H9 (cell line): ENCODE measurements around the gene CUEDC1. TPM values are rescaled to one million over a fixed set of nuclear protein-coding genes. Genes with fewer than 3 reads are reported as not detected.
"Not testable (repeated sequence)": the region's sequence is repeated elsewhere in the genome, so short reads cannot be mapped to it uniquely, and the experiment has no call there.

Experiments
- DNase-seq: peaks from one replicate; pipeline ENCODE4 v3.0.0-alpha.2; 2017
- H2AFZ ChIP-seq: one replicate; pipeline ENCODE4 v1.6.1; 2013; ENCODE audit warnings: mild to moderate bottlenecking, low read length, control low read depth, moderate library complexity
- H2AK5ac ChIP-seq: 2 replicates; pipeline ENCODE4 v1.6.1; 2013; ENCODE audit warnings: low read length, control low read depth, mixed read lengths; ENCODE audit not compliant: insufficient read length
- H2BK120ac ChIP-seq: one replicate; pipeline ENCODE4 v1.6.1; 2013; ENCODE audit warnings: low read depth, mild to moderate bottlenecking, low read length, control low read depth, inconsistent platforms; ENCODE audit not compliant: poor library complexity, severe bottlenecking
- H2BK12ac ChIP-seq: 2 replicates; pipeline ENCODE4 v1.6.1; 2013; ENCODE audit warnings: low read length, control low read depth, mixed read lengths, low read depth; ENCODE audit not compliant: insufficient read length
- H2BK15ac ChIP-seq: 2 replicates; pipeline ENCODE4 v1.6.1; 2013; ENCODE audit warnings: low read depth, low read length, control low read depth
- H2BK20ac ChIP-seq: one replicate; pipeline ENCODE4 v1.6.1; 2013; ENCODE audit warnings: low read depth, mild to moderate bottlenecking, low read length, control low read depth, inconsistent platforms; ENCODE audit not compliant: poor library complexity, severe bottlenecking
- H2BK5ac ChIP-seq: 2 replicates; pipeline ENCODE4 v1.6.1; 2013; ENCODE audit warnings: low read length, control low read depth, mixed read lengths; ENCODE audit not compliant: insufficient read length
- H3K14ac ChIP-seq: 2 replicates; pipeline ENCODE4 v1.6.1; 2013; ENCODE audit warnings: low read length, control low read depth; ENCODE audit not compliant: insufficient read depth
- H3K18ac ChIP-seq: 2 replicates; pipeline ENCODE4 v1.6.1; 2013; ENCODE audit warnings: low read depth, mild to moderate bottlenecking, mixed read lengths, low read length, control low read depth; ENCODE audit not compliant: insufficient read length
- H3K23ac ChIP-seq: 2 replicates; pipeline ENCODE4 v1.6.1; 2013; ENCODE audit warnings: low read length, control low read depth, mixed read lengths, low read depth; ENCODE audit not compliant: insufficient read length
- H3K23me2 ChIP-seq: 2 replicates; pipeline ENCODE4 v1.6.1; 2013; ENCODE audit warnings: low read depth, mild to moderate bottlenecking, mixed read lengths, low read length, control low read depth; ENCODE audit not compliant: insufficient read length, poor library complexity, severe bottlenecking
- H3K27ac ChIP-seq: 2 replicates; pipeline ENCODE4 v1.5.1; 2013; ENCODE audit warnings: low read length, control low read depth, mixed read lengths, low read depth; ENCODE audit not compliant: insufficient read length
- H3K27me3 ChIP-seq: 2 replicates; pipeline ENCODE4 v1.6.1; 2013; ENCODE audit warnings: low read length, control low read depth, inconsistent platforms; ENCODE audit not compliant: insufficient read depth
- H3K4ac ChIP-seq: 2 replicates; pipeline ENCODE4 v1.6.1; 2013; ENCODE audit warnings: low read depth, mild to moderate bottlenecking, control low read depth, inconsistent platforms, low read length, moderate library complexity
- H3K4me1 ChIP-seq: 2 replicates; pipeline ENCODE4 v1.6.1; 2013; ENCODE audit warnings: low read length, control low read depth, inconsistent platforms; ENCODE audit not compliant: insufficient read depth
- H3K4me2 ChIP-seq: 2 replicates; pipeline ENCODE4 v1.6.1; 2013; ENCODE audit warnings: low read length, control low read depth, mixed read lengths; ENCODE audit not compliant: insufficient read length, insufficient read depth
- H3K56ac ChIP-seq: 2 replicates; pipeline ENCODE4 v1.6.1; 2013; ENCODE audit warnings: low read depth, mild to moderate bottlenecking, mixed read lengths, low read length, control low read depth; ENCODE audit not compliant: insufficient read length
- H3K79me1 ChIP-seq: 2 replicates; pipeline ENCODE4 v1.6.1; 2013; ENCODE audit warnings: low read depth, mild to moderate bottlenecking, moderate library complexity, low read length, control low read depth, inconsistent platforms; ENCODE audit not compliant: insufficient read depth, poor library complexity, severe bottlenecking
- H3K79me2 ChIP-seq: 2 replicates; pipeline ENCODE4 v1.6.1; 2013; ENCODE audit warnings: low read length, control low read depth, inconsistent platforms; ENCODE audit not compliant: insufficient read depth
- H3K9ac ChIP-seq: 2 replicates; pipeline ENCODE4 v1.6.1; 2013; ENCODE audit warnings: low read length, control low read depth, mixed read lengths; ENCODE audit not compliant: insufficient read length; ENCODE audit errors: extremely low read depth
- H3K9me3 ChIP-seq: one replicate; pipeline ENCODE4 v1.6.1; 2013; ENCODE audit warnings: low read depth, low read length, inconsistent platforms; ENCODE audit not compliant: control insufficient read depth
- H3T11ph ChIP-seq: one replicate; pipeline ENCODE4 v1.6.1; 2013; ENCODE audit warnings: mild to moderate bottlenecking, low read length, control low read depth, inconsistent platforms
- H4K20me1 ChIP-seq: one replicate; pipeline ENCODE4 v1.6.1; 2013; ENCODE audit not compliant: control insufficient read depth, insufficient read length, insufficient read depth
- H4K5ac ChIP-seq: 2 replicates; pipeline ENCODE4 v1.6.1; 2013; ENCODE audit warnings: low read depth, mild to moderate bottlenecking, mixed read lengths, low read length, control low read depth; ENCODE audit not compliant: insufficient read length
- H4K8ac ChIP-seq: replicated peaks from 2 replicates; pipeline ENCODE4 v1.6.1; 2013; ENCODE audit warnings: low read length, control low read depth, mixed read lengths, low read depth; ENCODE audit not compliant: insufficient read length
- H4K91ac ChIP-seq: 2 replicates; pipeline ENCODE4 v1.6.1; 2013; ENCODE audit warnings: low read depth, mild to moderate bottlenecking, moderate library complexity, mixed read lengths, low read length, control low read depth; ENCODE audit not compliant: insufficient read length
- H3K27ac Mint-ChIP-seq, 3 experiments: 2 replicates in 2 of 3; 3 replicates in 1 of 3; pipeline ENCODE4 v1.8.0; 2020 to 2021; ENCODE audit warnings: mixed read lengths in 3 of 3, mild to moderate bottlenecking in 1 of 3, moderate library complexity in 1 of 3
- H3K27me3 Mint-ChIP-seq: 2 replicates; pipeline ENCODE4 v1.8.0; 2021; ENCODE audit warnings: low read depth, mild to moderate bottlenecking, moderate library complexity, mixed read lengths
- H3K36me3 Mint-ChIP-seq, 3 experiments: 2 replicates in 2 of 3; 3 replicates in 1 of 3; pipeline ENCODE4 v1.8.0; 2020 to 2021; ENCODE audit warnings: low read depth in 3 of 3, mixed read lengths in 3 of 3; ENCODE audit not compliant: insufficient read depth in 1 of 3
- H3K4me1 Mint-ChIP-seq, 2 experiments: 2 replicates each; pipeline ENCODE4 v1.8.0; 2020; ENCODE audit warnings: mixed read lengths in 2 of 2
- H3K4me3 Mint-ChIP-seq, 2 experiments: 2 replicates in 1 of 2; 3 replicates in 1 of 2; pipeline ENCODE4 v1.8.0; 2020 to 2021; ENCODE audit warnings: mild to moderate bottlenecking in 2 of 2, mixed read lengths in 2 of 2, moderate library complexity in 1 of 2
- H3K9me3 Mint-ChIP-seq, 2 experiments: 2 replicates in 1 of 2; 3 replicates in 1 of 2; pipeline ENCODE4 v1.8.0; 2020; ENCODE audit warnings: mild to moderate bottlenecking in 2 of 2, mixed read lengths in 2 of 2, moderate library complexity in 1 of 2
- CTCF ChIP-seq: fragments of 200-600 bp; sonication (generic); conservative IDR thresholded peaks from 3 replicates; pipeline ENCODE4 v1.8.0; 2021; ENCODE audit warnings: antibody characterized with exemption, mild to moderate bottlenecking
- WGBS: extraction: QIAGEN DNeasy Blood & Tissue Kit; methylation state at CpG from one replicate; pipeline ENCODE4 v1.1.7; 2013; ENCODE audit warnings: missing lambda C conversion rate, low lambda C conversion rate, mixed read lengths; ENCODE audit not compliant: insufficient read length; ENCODE audit errors: extremely low coverage; 5-methylcytosine and 5-hydroxymethylcytosine counted together
- total RNA-seq: library from RNA; stranded (reverse); gene quantifications from 2 replicates; pipeline ENCODE4 v1.2.1, GENCODE V29; 2021

CUEDC1 gene
- total RNA-seq, 1 experiment from 2014 or later = 7.3 TPM

GRCh38 chr17:57959929-57960328, 4.7 kb upstream of the CUEDC1 start:
- no peaks in the 10 kb centered on the region for H3K9me3 Mint-ChIP-seq
- H3K27me3 Mint-ChIP-seq = peaks cover 47% of the 10 kb centered on the region
- peaks cover 20 to 24% of the 10 kb centered on the region in 2 experiments for H3K4me1 Mint-ChIP-seq
- Histone ChIP-seq H2AFZ (no peak overlapping the region), H3K18ac (no peak overlapping the region), H3K23me2 (peaks cover 12% of the 10 kb centered on the region), H3K79me1 (no peaks in the 10 kb centered on the region), H3K14ac (no peak overlapping the region), H4K8ac (no peak overlapping the region), H4K20me1 (no peaks in the 10 kb centered on the region), H2BK15ac (no peak overlapping the region), H3K27me3 (peaks cover 6% of the 10 kb centered on the region), H3K27ac (no peak overlapping the region), H3K4ac (no peak overlapping the region), H3K23ac (no peak overlapping the region), H3K4me1 (no peaks in the 10 kb centered on the region), H2AK5ac (no peak overlapping the region), H3K9me3 (no peaks in the 10 kb centered on the region), H2BK5ac (no peak overlapping the region), H2BK12ac (no peak overlapping the region), H4K91ac (no peak overlapping the region), H3K79me2 (no peaks in the 10 kb centered on the region), H4K5ac (no peak overlapping the region), H3K9ac (no peak overlapping the region), H2BK120ac (no peak overlapping the region), H2BK20ac (no peak overlapping the region), H3K4me2 (no peak overlapping the region), H3T11ph (no peak overlapping the region), H3K56ac (no peak overlapping the region)
- no peak overlapping the region for H3K4me3 Mint-ChIP-seq
- no peak for TF ChIP-seq CTCF
- H3K36me3 Mint-ChIP-seq = no peaks in the 10 kb centered on the region
- no peak for DNase-seq
- no CpG with 5 or more reads among the region's 6 CpGs for WGBS
- H3K27ac Mint-ChIP-seq = no peak overlapping the region; a peak in 1 of 7 replicates

GRCh38 chr17:57958391-57958790, 3.2 kb upstream of the CUEDC1 start:
- not testable (repeated sequence) for H2BK15ac ChIP-seq, H3K36me3 Mint-ChIP-seq, H3K4me2 ChIP-seq, H3K9me3 ChIP-seq, H2BK120ac ChIP-seq, H3K4ac ChIP-seq, H2BK20ac ChIP-seq, H3K14ac ChIP-seq, H4K5ac ChIP-seq, H3K79me1 ChIP-seq, H3K4me1 ChIP-seq, DNase-seq, H4K20me1 ChIP-seq, H4K91ac ChIP-seq, H3K27me3 ChIP-seq, H3K79me2 ChIP-seq, H3K9me3 Mint-ChIP-seq, H3K23ac ChIP-seq, H3K27ac Mint-ChIP-seq, H3K18ac ChIP-seq, H2BK5ac ChIP-seq, H3K4me3 Mint-ChIP-seq, H3K56ac ChIP-seq, H3K27ac ChIP-seq, H3T11ph ChIP-seq, H4K8ac ChIP-seq, H2BK12ac ChIP-seq, H2AK5ac ChIP-seq, H2AFZ ChIP-seq, H3K9ac ChIP-seq
- H3K27me3 Mint-ChIP-seq = peaks cover 57% of the 10 kb centered on the region
- H3K23me2 ChIP-seq = peaks cover 22% of the 10 kb centered on the region
- WGBS = no CpG with 5 or more reads among the region's 15 CpGs
- peaks cover 29 to 31% of the 10 kb centered on the region in 2 experiments for H3K4me1 Mint-ChIP-seq
